HepG2 (cell line): ENCODE results near the gene SPTBN5. TPM values are rescaled to one million over a fixed set of nuclear protein-coding genes. Genes with fewer than 3 reads are reported as not detected.

Experiments
- ATAC-seq: fragments of 200-7000 bp; cut with Tn5 transposase; 3 replicates; pipeline ENCODE4 v1.9.1; 2020; ENCODE audit warnings: mild to moderate bottlenecking, moderate library complexity
- BruUV-seq: library from RNA; stranded (reverse); fragments of 400-500 nt; replicated peaks from 2 replicates; lab custom pipeline; 2021; lab: Mats Ljungman, UMichigan
- CTCF ChIA-PET: fragments of 300-600 bp; formaldehyde crosslinking; extraction: SDS; loops from one replicate; lab custom pipeline; 2021; ENCODE audit warnings: low total read pairs, inconsistent platforms, low intra/inter-chr PET ratio; lab: Yijun Ruan, JAX
- POLR2A ChIA-PET: fragments of 350-600 bp; sonication (Branson Sonifier 250); formaldehyde crosslinking; loops from one replicate; lab custom pipeline; 2020; ENCODE audit warnings: antibody characterized with exemption, inconsistent platforms; lab: Yijun Ruan, JAX
- DNase-seq: peaks from one replicate; pipeline ENCODE4 v3.0.0-alpha.2; 2015; ENCODE audit warnings: low spot score
- FAIRE-seq: peaks from 3 replicates; lab custom pipeline; 2011; peaks lifted over from hg19 to GRCh38; lab: Jason Lieb, UNC
- H2AFZ ChIP-seq: one replicate; pipeline ENCODE4 v1.6.1; 2011; ENCODE audit warnings: low read length, inconsistent platforms
- H3K27ac ChIP-seq: fragments of 300-600 bp; 3 replicates; pipeline ENCODE4 v1.8.0; 2011; ENCODE audit warnings: mixed run types, mild to moderate bottlenecking, mixed read lengths, low read length, inconsistent platforms; ENCODE audit not compliant: insufficient read depth; ENCODE audit errors: extremely low read length
- H3K27me3 ChIP-seq, 2 experiments: fragments of 200-600 bp in 1 of 2; 2 replicates in 1 of 2; 3 replicates in 1 of 2; pipeline versions ENCODE4 v1.6.0 to v1.8.0; 2011; ENCODE audit warnings: low read length in 2 of 2, mild to moderate bottlenecking in 2 of 2, moderate library complexity in 2 of 2, inconsistent platforms in 1 of 2; ENCODE audit not compliant: insufficient read depth in 2 of 2, control insufficient read depth in 1 of 2
- H3K36me3 ChIP-seq, 2 experiments: fragments of 200-600 bp in 1 of 2; replicated peaks in 1 of 2; 2 replicates in 1 of 2; 3 replicates in 1 of 2; pipeline versions ENCODE4 v1.5.1 to v1.8.0; 2011; ENCODE audit warnings: low read length in 2 of 2, inconsistent platforms in 1 of 2; ENCODE audit not compliant: insufficient read depth in 2 of 2, control insufficient read depth in 1 of 2
- H3K4me1 ChIP-seq: 2 replicates; pipeline ENCODE4 v1.5.1; 2012; ENCODE audit warnings: low read length, inconsistent platforms; ENCODE audit not compliant: insufficient read depth
- H3K4me2 ChIP-seq: 2 replicates; pipeline ENCODE4 v1.6.0; 2011; ENCODE audit warnings: low read depth, low read length, inconsistent platforms
- H3K4me3 ChIP-seq, 3 experiments: fragments of 200-600 bp in 1 of 3; sonication (generic), shearing (Covaris generic) in 1 of 3; replicated peaks in 1 of 3; 2 replicates each; pipeline ENCODE4 v1.5.1; 2011 to 2016; ENCODE audit warnings: low read length in 3 of 3, inconsistent platforms in 2 of 3, low read depth in 2 of 3, mild to moderate bottlenecking in 2 of 3, control low read depth in 1 of 3, mixed read lengths in 1 of 3; ENCODE audit not compliant: insufficient read depth in 1 of 3
- H3K79me2 ChIP-seq: one replicate; pipeline ENCODE4 v1.6.1; 2011; ENCODE audit warnings: low read length, inconsistent platforms; ENCODE audit not compliant: insufficient read depth
- H3K9ac ChIP-seq: 2 replicates; pipeline ENCODE4 v1.6.0; 2011; ENCODE audit warnings: mild to moderate bottlenecking, low read depth, low read length, inconsistent platforms; ENCODE audit not compliant: insufficient read depth
- H3K9me3 ChIP-seq: 2 replicates; pipeline ENCODE4 v1.5.1; 2012; ENCODE audit warnings: mild to moderate bottlenecking, low read length
- H4K20me1 ChIP-seq: 2 replicates; pipeline ENCODE4 v1.6.0; 2011; ENCODE audit warnings: inconsistent platforms, mild to moderate bottlenecking, low read length, moderate library complexity; ENCODE audit not compliant: insufficient read depth
- ATF7-NPFF ChIP-seq: sonication (generic); formaldehyde crosslinking; IDR thresholded peaks from 2 replicates; pipeline ENCODE4 v1.8.1; 2023; ENCODE audit warnings: mild to moderate bottlenecking, low read depth, missing genetic modification reagents, moderate library complexity
- CBX2 ChIP-seq, 2 experiments: fragments of 200-600 bp in 1 of 2; sonication (generic); formaldehyde crosslinking in 1 of 2; IDR thresholded peaks; 2 replicates each; pipeline versions ENCODE4 v1.7.0 to v1.8.1; 2018 to 2022; ENCODE audit warnings: low read depth in 2 of 2, low read length in 1 of 2, mild to moderate bottlenecking in 1 of 2, missing genetic modification reagents in 1 of 2
- GLI4 ChIP-seq: sonication (generic); formaldehyde crosslinking; IDR thresholded peaks from 2 replicates; pipeline ENCODE4 v1.5.1; 2020; ENCODE audit warnings: missing genetic modification reagents, mild to moderate bottlenecking, moderate library complexity, borderline replicate concordance
- HNRNPH1 ChIP-seq: fragments of 200-400 bp; formaldehyde crosslinking; optimal IDR thresholded peaks from 2 replicates; pipeline ENCODE3; 2017; ENCODE audit warnings: mild to moderate bottlenecking, low read depth, low read length
- ZNF234 ChIP-seq: sonication (generic); formaldehyde crosslinking; conservative IDR thresholded peaks from 2 replicates; pipeline ENCODE4 v1.5.1; 2020; ENCODE audit warnings: mild to moderate bottlenecking, missing genetic modification reagents
- ZNF512B ChIP-seq: sonication (generic); formaldehyde crosslinking; IDR thresholded peaks from 2 replicates; pipeline ENCODE4 v1.5.1; 2020; ENCODE audit warnings: missing genetic modification reagents, mild to moderate bottlenecking, borderline replicate concordance
- ZNF550 ChIP-seq: sonication (generic); formaldehyde crosslinking; IDR thresholded peaks from 2 replicates; pipeline ENCODE4 v1.4.0; 2020; ENCODE audit warnings: mild to moderate bottlenecking, missing genetic modification reagents, borderline replicate concordance
- ZSCAN12 ChIP-seq: sonication (generic); formaldehyde crosslinking; IDR thresholded peaks from 2 replicates; pipeline ENCODE4 v1.9.0; 2021; ENCODE audit warnings: mild to moderate bottlenecking, missing genetic modification reagents
- WGBS: methylation state at CpG from one replicate; pipeline ENCODE4 v1.1.6; 2017; ENCODE audit warnings: low lambda C conversion rate; 5-methylcytosine and 5-hydroxymethylcytosine counted together
- in situ Hi-C: cut with HindIII; loops from 2 replicates; pipeline ENCODE4 v1.10.0; 2017; ENCODE audit warnings: low pct_unique_long_range_greater_than_20kb; ENCODE audit not compliant: extremely low pct_ligation_motif_present
- intact Hi-C: fragments of 100-400 bp; cut with micrococcal nuclease; formaldehyde crosslinking; loops from one replicate; pipeline ENCODE4 v1.10.0; 2022; ENCODE audit not compliant: unreplicated experiment
- polyA plus RNA-seq, 8 experiments: library from polyadenylated mRNA; depleted of rRNA in 3 of 8; stranded (reverse) in 7 of 8; unstranded in 1 of 8; fragments of >200 nt; fragmentation: Illumina TruSeq in 4 of 8; extraction: Trizol in 4 of 8; gene quantifications; 2 replicates each; pipeline versions ENCODE4 v1.2.1 to v1.2.3, GENCODE V29; 2011 to 2016; ENCODE audit warnings: low read depth in 4 of 8, missing spikeins in 1 of 8, mixed read lengths in 1 of 8; ENCODE audit not compliant: insufficient read depth in 1 of 8
- total RNA-seq, 5 experiments: library from RNA; depleted of rRNA; stranded (reverse); fragments of >200 nt; fragmentation: Illumina TruSeq; extraction: Trizol; gene quantifications; 2 replicates each; pipeline ENCODE4 v1.2.3, GENCODE V29; 2016; ENCODE audit warnings: low read depth in 1 of 5
- TF ChIP-seq, protein P1 (sequence below): sonication (generic); formaldehyde crosslinking; IDR thresholded peaks from 2 replicates; pipeline ENCODE4 v1.8.0; 2022; ENCODE audit warnings: missing genetic modification reagents, mild to moderate bottlenecking, moderate library complexity, borderline replicate concordance
- TF ChIP-seq, protein P2 (sequence below): sonication (generic); formaldehyde crosslinking; IDR thresholded peaks from 2 replicates; pipeline ENCODE4 v1.5.0; 2020; ENCODE audit warnings: missing genetic modification reagents

The SPTBN5 gene
- total and polyA plus RNA-seq, 2 of the 13 experiments (the other 11 are each of a cell fraction or from before 2014, with no cell fraction given): 0.01 to 0.07 TPM

- TF ChIP-seq HNRNPH1 (no peak), ATF7-NPFF (CRISPR knock-in tag) (no peak), ZSCAN12 (CRISPR knock-in tag) (no peak), ZNF512B (CRISPR knock-in tag) (no peak), GLI4 (CRISPR knock-in tag) (no peak), ZNF550 (CRISPR knock-in tag) (no peak), CBX2 (IDR thresholded peaks at IDR 0.05; ENCODE audit: low read depth, low read length) (no peak), CBX2 (CRISPR knock-in tag; IDR thresholded peaks at IDR 0.05; ENCODE audit: low read depth) (no peak), ZNF234 (CRISPR knock-in tag) (no peak)
- TF ChIP-seq, protein P1, sequence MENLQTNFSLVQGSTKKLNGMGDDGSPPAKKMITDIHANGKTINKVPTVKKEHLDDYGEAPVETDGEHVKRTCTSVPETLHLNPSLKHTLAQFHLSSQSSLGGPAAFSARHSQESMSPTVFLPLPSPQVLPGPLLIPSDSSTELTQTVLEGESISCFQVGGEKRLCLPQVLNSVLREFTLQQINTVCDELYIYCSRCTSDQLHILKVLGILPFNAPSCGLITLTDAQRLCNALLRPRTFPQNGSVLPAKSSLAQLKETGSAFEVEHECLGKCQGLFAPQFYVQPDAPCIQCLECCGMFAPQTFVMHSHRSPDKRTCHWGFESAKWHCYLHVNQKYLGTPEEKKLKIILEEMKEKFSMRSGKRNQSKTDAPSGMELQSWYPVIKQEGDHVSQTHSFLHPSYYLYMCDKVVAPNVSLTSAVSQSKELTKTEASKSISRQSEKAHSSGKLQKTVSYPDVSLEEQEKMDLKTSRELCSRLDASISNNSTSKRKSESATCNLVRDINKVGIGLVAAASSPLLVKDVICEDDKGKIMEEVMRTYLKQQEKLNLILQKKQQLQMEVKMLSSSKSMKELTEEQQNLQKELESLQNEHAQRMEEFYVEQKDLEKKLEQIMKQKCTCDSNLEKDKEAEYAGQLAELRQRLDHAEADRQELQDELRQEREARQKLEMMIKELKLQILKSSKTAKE (CRISPR knock-in tag): no peak
- TF ChIP-seq, protein P2, sequence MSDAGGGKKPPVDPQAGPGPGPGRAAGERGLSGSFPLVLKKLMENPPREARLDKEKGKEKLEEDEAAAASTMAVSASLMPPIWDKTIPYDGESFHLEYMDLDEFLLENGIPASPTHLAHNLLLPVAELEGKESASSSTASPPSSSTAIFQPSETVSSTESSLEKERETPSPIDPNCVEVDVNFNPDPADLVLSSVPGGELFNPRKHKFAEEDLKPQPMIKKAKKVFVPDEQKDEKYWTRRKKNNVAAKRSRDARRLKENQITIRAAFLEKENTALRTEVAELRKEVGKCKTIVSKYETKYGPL (CRISPR knock-in tag): no peak
- Histone ChIP-seq H3K79me2 (no peaks in the 10 kb centered on the region), H3K4me3 (no peak overlapping the region)
Measured at GRCh38 chr15:41812820-41813375, 81.0 kb downstream of the SPTBN5 start.

More at GRCh38 chr15:41812820-41813375, 81.0 kb downstream of the SPTBN5 start:
- FAIRE-seq (no peak), DNase-seq (no peak), ATAC-seq (no peak)
- Histone ChIP-seq H4K20me1 (no peaks in the 10 kb centered on the region), H3K4me1 (no peaks in the 10 kb centered on the region), H2AFZ (no peak overlapping the region), H3K9ac (no peak overlapping the region), H3K27ac (no peak overlapping the region), H3K27me3 (no peaks in the 10 kb centered on the region), H3K9me3 (no peaks in the 10 kb centered on the region), H3K4me2 (no peak overlapping the region), H3K36me3 (peaks cover 3 to 15% of the 10 kb centered on the region in 2 experiments; a peak in 3 of 5 replicates)
- CTCF ChIA-PET: interaction anchor here (1.1 to 4.8 kb wide), 2 partner anchors 40 to 347 kb away, joined by 3 to 98 read pairs; partner anchors contain the start of gene MAPKBP1
- WGBS: 91% methylated on average over 9 of the region's 11 CpGs
- in situ Hi-C loops: loop anchor here (5.0 kb wide), 1 partner anchor 41 kb away; the partner anchor contains the start of gene MAPKBP1
- no TSS peak for BruUV-seq
- POLR2A ChIA-PET: interaction anchor here (3.4 kb wide), 1 partner anchor 39 kb away, joined by 20 read pairs; the partner anchor contains the start of gene MAPKBP1
- intact Hi-C loops: loop anchor here (5.0 kb wide), 1 partner anchor 251 kb away; no protein-coding TSS in a partner anchor
